A549 (cell line): Measurements from ENCODE around the gene TTC24. TPM values are rescaled to one million over a fixed set of nuclear protein-coding genes. Genes with fewer than 3 reads are reported as not detected.

ENCODE experiments used
- ATAC-seq, 2 experiments: fragments of 200-7000 bp in 1 of 2; fragments of >200 bp in 1 of 2; cut with Nextera tagmentation in 1 of 2; cut with Tn5 transposase in 1 of 2; 3 replicates each; pipeline versions ENCODE4 v1.8.0 to v1.9.1; 2018 to 2020; ENCODE audit warnings: mild to moderate bottlenecking in 1 of 2, moderate library complexity in 1 of 2
- CTCF ChIA-PET: fragments of 300-600 bp; sonication (Branson Sonifier 250); formaldehyde crosslinking; extraction: SDS; loops from one replicate; lab custom pipeline; 2021; ENCODE audit warnings: antibody characterized with exemption, inconsistent platforms; lab: Yijun Ruan, JAX
- POLR2A ChIA-PET: fragments of 350-600 bp; formaldehyde crosslinking; extraction: SDS; loops from one replicate; lab custom pipeline; 2021; ENCODE audit warnings: antibody characterized with exemption, inconsistent platforms; lab: Yijun Ruan, JAX
- DNase-seq, 2 experiments: peaks; one replicate each; pipeline versions ENCODE4 v3.0.0 to v3.0.0-alpha.2; 2011 to 2016; ENCODE audit warnings: low read depth in 1 of 2, low spot score in 1 of 2
- FAIRE-seq: peaks from 2 replicates; lab custom pipeline; 2011; peaks lifted over from hg19 to GRCh38; lab: Jason Lieb, UNC
- H3K27ac ChIP-seq, 2 experiments: fragments of >200 bp; sonication (Bioruptor Twin); formaldehyde crosslinking; 3 replicates each; pipeline ENCODE4 v1.5.1; 2016 to 2017
- H3K4me1 ChIP-seq: fragments of >200 bp; sonication (Bioruptor Twin); formaldehyde crosslinking; 3 replicates; pipeline ENCODE4 v1.6.1; 2016
- H3K4me2 ChIP-seq: fragments of >200 bp; sonication (Bioruptor Twin); formaldehyde crosslinking; 3 replicates; pipeline ENCODE4 v1.6.1; 2016
- H3K4me3 ChIP-seq: fragments of >200 bp; sonication (Bioruptor Twin); formaldehyde crosslinking; 3 replicates; pipeline ENCODE4 v1.5.1; 2016
- H3K9me3 ChIP-seq: fragments of >200 bp; sonication (Bioruptor Twin); formaldehyde crosslinking; 3 replicates; pipeline ENCODE4 v1.6.1; 2016
- CEBPB ChIP-seq, 2 experiments: fragments of >200 bp in 1 of 2; sonication (Bioruptor Twin) in 1 of 2; formaldehyde crosslinking in 1 of 2; IDR thresholded peaks; 2 replicates each; pipeline ENCODE4 v1.6.1; 2012 to 2016
- EHF ChIP-seq: fragments of 250-450 bp; sonication (Bioruptor Pico); IDR thresholded peaks from 2 replicates; pipeline ENCODE4 v1.5.0; 2020; ENCODE audit warnings: mild to moderate bottlenecking
- EP300 ChIP-seq, 2 experiments: fragments of >200 bp; sonication (Bioruptor Twin); formaldehyde crosslinking; IDR thresholded peaks; 2 replicates in 1 of 2; 3 replicates in 1 of 2; pipeline ENCODE4 v1.6.1; 2016 to 2017
- ESRRA ChIP-seq: fragments of 150-350 bp; IDR thresholded peaks from 2 replicates; pipeline ENCODE4 v1.6.1; 2014; ENCODE audit warnings: mild to moderate bottlenecking, low read length, borderline replicate concordance
- FOXS1 ChIP-seq: fragments of 250-450 bp; sonication (Bioruptor Pico); IDR thresholded peaks from 2 replicates; pipeline ENCODE4 v1.5.0; 2020; ENCODE audit warnings: mild to moderate bottlenecking, moderate library complexity
- HDAC2 ChIP-seq: fragments of 200-600 bp; sonication (generic); IDR thresholded peaks from 2 replicates; pipeline ENCODE4 v1.6.1; 2016
- JUN ChIP-seq, 2 experiments: fragments of >200 bp; sonication (Bioruptor Twin); formaldehyde crosslinking; IDR thresholded peaks; 2 replicates in 1 of 2; 3 replicates in 1 of 2; pipeline ENCODE4 v1.6.1; 2016 to 2017
- JUNB ChIP-seq: fragments of >200 bp; sonication (Bioruptor Twin); formaldehyde crosslinking; IDR thresholded peaks from 2 replicates; pipeline ENCODE4 v1.6.1; 2016
- KDM1A ChIP-seq: fragments of 200-600 bp; sonication (generic); IDR thresholded peaks from 2 replicates; pipeline ENCODE4 v1.6.1; 2016; ENCODE audit warnings: low read depth, mild to moderate bottlenecking
- KDM5A ChIP-seq: fragments of 200-600 bp; sonication (generic); IDR thresholded peaks from 2 replicates; pipeline ENCODE4 v1.6.1; 2016; ENCODE audit warnings: antibody characterized with exemption, mild to moderate bottlenecking
- RAD21 ChIP-seq, 2 experiments: fragments of >200 bp in 1 of 2; sonication (Bioruptor Twin) in 1 of 2; formaldehyde crosslinking in 1 of 2; IDR thresholded peaks in 1 of 2; conservative IDR thresholded peaks in 1 of 2; 2 replicates in 1 of 2; 3 replicates in 1 of 2; pipeline ENCODE4 v1.6.1; 2012 to 2018; ENCODE audit warnings: inconsistent platforms in 1 of 2
- RCOR1 ChIP-seq: fragments of 150-350 bp; IDR thresholded peaks from 2 replicates; pipeline ENCODE4 v1.6.1; 2014; ENCODE audit warnings: antibody characterized with exemption, low read length, low read depth
- RFX5 ChIP-seq: fragments of 450-650 bp; IDR thresholded peaks from 2 replicates; pipeline ENCODE4 v1.7.1; 2014; ENCODE audit warnings: antibody characterized with exemption, mild to moderate bottlenecking, moderate library complexity
- SMC3 ChIP-seq: fragments of >200 bp; sonication (Bioruptor Twin); formaldehyde crosslinking; IDR thresholded peaks from 3 replicates; pipeline ENCODE4 v1.6.1; 2018; ENCODE audit warnings: inconsistent platforms
- SREBF2 ChIP-seq: fragments of 450-650 bp; IDR thresholded peaks from 2 replicates; pipeline ENCODE4 v1.6.1; 2014; ENCODE audit warnings: mild to moderate bottlenecking, moderate library complexity
- TFCP2L1 ChIP-seq: fragments of 250-450 bp; sonication (Bioruptor Pico); IDR thresholded peaks from 2 replicates; pipeline ENCODE4 v1.5.0; 2021; ENCODE audit warnings: mild to moderate bottlenecking
- TP53 ChIP-seq: fragments of 250-450 bp; sonication (Bioruptor Pico); IDR thresholded peaks from 2 replicates; pipeline ENCODE4 v1.5.0; 2021; ENCODE audit warnings: mild to moderate bottlenecking, moderate library complexity
- ZFP36 ChIP-seq: fragments of 450-650 bp; IDR thresholded peaks from 2 replicates; pipeline ENCODE4 v1.6.1; 2014; ENCODE audit warnings: borderline replicate concordance; ENCODE audit not compliant: partially characterized antibody
- ZSCAN20 ChIP-seq: fragments of 250-450 bp; sonication (Bioruptor Pico); IDR thresholded peaks from 2 replicates; pipeline ENCODE4 v1.8.0; 2022; ENCODE audit warnings: mild to moderate bottlenecking, moderate library complexity
- WGBS: methylation state at CpG from one replicate; pipeline ENCODE4 v1.1.6; 2017; ENCODE audit errors: missing lambda C conversion rate; 5-methylcytosine and 5-hydroxymethylcytosine counted together
- polyA plus RNA-seq, 4 experiments: library from polyadenylated mRNA; depleted of rRNA in 3 of 4; stranded (reverse); fragments of >200 nt; fragmentation: RNase III in 1 of 4; extraction: RNeasy Plus Mini Kit Qiagen cat#74134 plus additional on column Dnase treatment in 1 of 4; gene quantifications; 2 replicates in 3 of 4; 3 replicates in 1 of 4; pipeline ENCODE4 v1.2.3, GENCODE V29; 2011 to 2017
- TF ChIP-seq, protein P1 (sequence below): fragments of 250-450 bp; sonication (Bioruptor Pico); IDR thresholded peaks from 2 replicates; pipeline ENCODE4 v1.5.0; 2021; ENCODE audit warnings: mild to moderate bottlenecking, moderate library complexity, borderline replicate concordance
- TF ChIP-seq, protein P2 (sequence below): fragments of 250-450 bp; sonication (Bioruptor Pico); IDR thresholded peaks from 2 replicates; pipeline ENCODE4 v1.5.0; 2020; ENCODE audit warnings: low read depth, mild to moderate bottlenecking, moderate library complexity
- TF ChIP-seq, protein P3 (sequence below): IDR thresholded peaks from 2 replicates; pipeline ENCODE4 v1.6.1; 2012
- TF ChIP-seq, protein P4 (sequence below): fragments of >200 bp; sonication (Bioruptor Twin); formaldehyde crosslinking; IDR thresholded peaks from 3 replicates; pipeline ENCODE4 v1.5.1; 2016
- TF ChIP-seq, protein P5 (sequence below): fragments of 200-600 bp; sonication (generic); IDR thresholded peaks from 2 replicates; pipeline ENCODE4 v1.6.1; 2016; ENCODE audit warnings: antibody characterized with exemption, mild to moderate bottlenecking, moderate library complexity
- TF ChIP-seq, protein P6 (sequence below): IDR thresholded peaks from 2 replicates; pipeline ENCODE4 v1.6.1; 2012; ENCODE audit warnings: low read depth, borderline replicate concordance
- TF ChIP-seq, protein P7 (sequence below): fragments of >200 bp; sonication (Bioruptor Twin); formaldehyde crosslinking; IDR thresholded peaks from 2 replicates; pipeline ENCODE4 v1.6.1; 2016

Gene TTC24
- polyA plus RNA-seq, 2 of the 4 experiments (the other 2 are of a cell fraction) = not detected

DNA sequence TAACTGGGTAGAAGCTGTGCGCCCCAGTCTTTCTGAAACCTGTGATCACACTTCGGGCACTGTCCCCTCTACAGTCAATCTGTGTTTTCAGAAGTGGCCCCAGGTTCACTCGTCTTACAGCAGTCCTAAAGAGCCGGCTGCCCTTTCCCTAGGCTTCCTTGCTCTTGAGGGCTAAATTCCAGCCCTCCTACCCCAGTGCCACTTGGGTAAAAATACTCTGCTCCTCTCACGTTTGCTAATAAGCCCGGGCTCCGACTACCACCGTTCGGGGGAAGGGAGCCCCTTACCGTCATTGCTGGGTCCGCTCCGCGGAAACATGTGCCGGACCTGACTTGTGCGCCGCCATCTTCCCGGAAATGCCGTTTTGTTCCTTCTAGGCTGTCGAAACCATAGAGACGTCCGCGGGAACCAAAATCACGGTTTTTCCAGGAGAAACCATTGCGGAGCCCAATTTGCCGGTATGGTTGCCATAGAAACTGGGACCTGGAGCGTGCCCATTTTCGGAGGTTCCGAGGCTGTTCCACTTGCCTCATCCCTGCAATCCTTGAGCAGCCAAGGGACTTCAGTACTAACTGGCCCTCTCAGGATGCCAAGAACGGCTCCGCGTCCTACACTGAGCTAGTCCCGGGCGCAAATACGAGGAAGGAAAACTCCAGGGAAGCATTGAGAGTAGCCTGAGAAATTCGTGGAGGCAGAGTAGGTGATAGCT is 21.8 kb downstream of the TTC24 start, which contains the start of gene GPATCH4 (continued):
- TF ChIP-seq, protein P1, sequence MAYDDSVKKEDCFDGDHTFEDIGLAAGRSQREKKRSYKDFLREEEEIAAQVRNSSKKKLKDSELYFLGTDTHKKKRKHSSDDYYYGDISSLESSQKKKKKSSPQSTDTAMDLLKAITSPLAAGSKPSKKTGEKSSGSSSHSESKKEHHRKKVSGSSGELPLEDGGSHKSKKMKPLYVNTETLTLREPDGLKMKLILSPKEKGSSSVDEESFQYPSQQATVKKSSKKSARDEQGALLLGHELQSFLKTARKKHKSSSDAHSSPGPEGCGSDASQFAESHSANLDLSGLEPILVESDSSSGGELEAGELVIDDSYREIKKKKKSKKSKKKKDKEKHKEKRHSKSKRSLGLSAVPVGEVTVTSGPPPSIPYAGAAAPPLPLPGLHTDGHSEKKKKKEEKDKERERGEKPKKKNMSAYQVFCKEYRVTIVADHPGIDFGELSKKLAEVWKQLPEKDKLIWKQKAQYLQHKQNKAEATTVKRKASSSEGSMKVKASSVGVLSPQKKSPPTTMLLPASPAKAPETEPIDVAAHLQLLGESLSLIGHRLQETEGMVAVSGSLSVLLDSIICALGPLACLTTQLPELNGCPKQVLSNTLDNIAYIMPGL (CRISPR knock-in tag) = 0 out of 2 replicates have a peak, but pooled peaks have one; percentile 63
- TF ChIP-seq EHF (CRISPR knock-in tag) (peak; percentile 76; the same call in 1 of the 2 replicates), JUN (IDR thresholded peaks at IDR 0.05) (peak; percentile 74 to 92), KDM5A (peak; percentile 86), HDAC2 (no peak), ZSCAN20 (CRISPR knock-in tag) (no peak), RFX5 (no peak), ZFP36 (no peak), FOXS1 (no peak), CEBPB (IDR thresholded peaks at IDR 0.05) (peak in 1 of 2 experiments; percentile 28; a peak in 1 of 4 replicates), ESRRA (no peak)
- TF ChIP-seq, protein P2, sequence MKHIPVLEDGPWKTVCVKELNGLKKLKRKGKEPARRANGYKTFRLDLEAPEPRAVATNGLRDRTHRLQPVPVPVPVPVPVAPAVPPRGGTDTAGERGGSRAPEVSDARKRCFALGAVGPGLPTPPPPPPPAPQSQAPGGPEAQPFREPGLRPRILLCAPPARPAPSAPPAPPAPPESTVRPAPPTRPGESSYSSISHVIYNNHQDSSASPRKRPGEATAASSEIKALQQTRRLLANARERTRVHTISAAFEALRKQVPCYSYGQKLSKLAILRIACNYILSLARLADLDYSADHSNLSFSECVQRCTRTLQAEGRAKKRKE = 0 out of 2 replicates have a peak, but pooled peaks have one; percentile 52
- TF ChIP-seq, protein P3, sequence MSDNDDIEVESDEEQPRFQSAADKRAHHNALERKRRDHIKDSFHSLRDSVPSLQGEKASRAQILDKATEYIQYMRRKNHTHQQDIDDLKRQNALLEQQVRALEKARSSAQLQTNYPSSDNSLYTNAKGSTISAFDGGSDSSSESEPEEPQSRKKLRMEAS = peak; percentile 99
- TF ChIP-seq, protein P4, sequence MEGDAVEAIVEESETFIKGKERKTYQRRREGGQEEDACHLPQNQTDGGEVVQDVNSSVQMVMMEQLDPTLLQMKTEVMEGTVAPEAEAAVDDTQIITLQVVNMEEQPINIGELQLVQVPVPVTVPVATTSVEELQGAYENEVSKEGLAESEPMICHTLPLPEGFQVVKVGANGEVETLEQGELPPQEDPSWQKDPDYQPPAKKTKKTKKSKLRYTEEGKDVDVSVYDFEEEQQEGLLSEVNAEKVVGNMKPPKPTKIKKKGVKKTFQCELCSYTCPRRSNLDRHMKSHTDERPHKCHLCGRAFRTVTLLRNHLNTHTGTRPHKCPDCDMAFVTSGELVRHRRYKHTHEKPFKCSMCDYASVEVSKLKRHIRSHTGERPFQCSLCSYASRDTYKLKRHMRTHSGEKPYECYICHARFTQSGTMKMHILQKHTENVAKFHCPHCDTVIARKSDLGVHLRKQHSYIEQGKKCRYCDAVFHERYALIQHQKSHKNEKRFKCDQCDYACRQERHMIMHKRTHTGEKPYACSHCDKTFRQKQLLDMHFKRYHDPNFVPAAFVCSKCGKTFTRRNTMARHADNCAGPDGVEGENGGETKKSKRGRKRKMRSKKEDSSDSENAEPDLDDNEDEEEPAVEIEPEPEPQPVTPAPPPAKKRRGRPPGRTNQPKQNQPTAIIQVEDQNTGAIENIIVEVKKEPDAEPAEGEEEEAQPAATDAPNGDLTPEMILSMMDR = no peak
- TF ChIP-seq, all 56 proteins: peak for 14

DNA sequence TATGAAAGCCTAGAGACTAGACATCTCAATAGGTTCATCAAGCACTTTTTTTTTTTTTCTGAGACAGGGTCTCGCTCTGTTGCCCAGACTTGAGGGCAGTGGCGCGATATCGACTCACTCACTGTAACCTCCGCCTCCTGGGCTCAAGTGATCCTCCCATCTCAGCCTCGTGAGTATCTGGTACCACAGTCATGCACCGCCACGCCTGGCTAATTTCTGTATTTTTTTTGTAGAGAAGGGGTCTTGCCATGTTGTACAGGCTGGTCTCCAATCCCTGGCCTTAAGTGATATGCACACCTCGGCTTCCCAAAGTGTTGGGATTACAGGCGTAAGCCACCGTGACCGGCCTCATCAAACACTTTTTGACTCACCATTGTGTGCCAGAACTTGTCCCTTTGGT is 22.4 kb downstream of the TTC24 start:
- no peaks in the 10 kb centered on the region for H3K9me3 ChIP-seq
- ATAC-seq (peak in 1 of 2 experiments; percentile 15; a peak in 3 of 6 replicates), FAIRE-seq (no peak), DNase-seq (no peak)
- H3K4me2 ChIP-seq = peak overlapping the region; percentile 80
- H3K27ac ChIP-seq = peak overlapping the region; percentile 86 to 94
- H3K4me1 ChIP-seq = peaks cover 19% of the 10 kb centered on the region
- H3K4me3 ChIP-seq = peak overlapping the region; percentile 77
- 77% methylated on average over 12 of the region's 12 CpGs for WGBS
- ChIA-PET POLR2A (interaction anchor here (0.9 to 2.3 kb wide), 3 partner anchors 10 to 145 kb away, joined by 3 to 16 read pairs (median 10); partner anchors contain the start of genes MEF2D and NAXE), CTCF (interaction anchor here (0.7 to 5.1 kb wide), 4 partner anchors 16 to 218 kb away, joined by 3 to 23 read pairs (median 7); no protein-coding TSS in a partner anchor)
- TF ChIP-seq SREBF2 (no peak), SMC3 (no peak), RAD21 (conservative IDR thresholded peaks at IDR 0.05 in 1 of 2, IDR thresholded peaks at IDR 0.05 in 1 of 2) (no peak), TFCP2L1 (CRISPR knock-in tag) (no peak), RCOR1 (no peak), TP53 (no peak), ZFP36 (no peak), KDM1A (no peak), ESRRA (no peak), JUN (IDR thresholded peaks at IDR 0.05) (no peak), EP300 (IDR thresholded peaks at IDR 0.05) (no peak), RFX5 (no peak), JUNB (no peak)
- TF ChIP-seq, protein P5, sequence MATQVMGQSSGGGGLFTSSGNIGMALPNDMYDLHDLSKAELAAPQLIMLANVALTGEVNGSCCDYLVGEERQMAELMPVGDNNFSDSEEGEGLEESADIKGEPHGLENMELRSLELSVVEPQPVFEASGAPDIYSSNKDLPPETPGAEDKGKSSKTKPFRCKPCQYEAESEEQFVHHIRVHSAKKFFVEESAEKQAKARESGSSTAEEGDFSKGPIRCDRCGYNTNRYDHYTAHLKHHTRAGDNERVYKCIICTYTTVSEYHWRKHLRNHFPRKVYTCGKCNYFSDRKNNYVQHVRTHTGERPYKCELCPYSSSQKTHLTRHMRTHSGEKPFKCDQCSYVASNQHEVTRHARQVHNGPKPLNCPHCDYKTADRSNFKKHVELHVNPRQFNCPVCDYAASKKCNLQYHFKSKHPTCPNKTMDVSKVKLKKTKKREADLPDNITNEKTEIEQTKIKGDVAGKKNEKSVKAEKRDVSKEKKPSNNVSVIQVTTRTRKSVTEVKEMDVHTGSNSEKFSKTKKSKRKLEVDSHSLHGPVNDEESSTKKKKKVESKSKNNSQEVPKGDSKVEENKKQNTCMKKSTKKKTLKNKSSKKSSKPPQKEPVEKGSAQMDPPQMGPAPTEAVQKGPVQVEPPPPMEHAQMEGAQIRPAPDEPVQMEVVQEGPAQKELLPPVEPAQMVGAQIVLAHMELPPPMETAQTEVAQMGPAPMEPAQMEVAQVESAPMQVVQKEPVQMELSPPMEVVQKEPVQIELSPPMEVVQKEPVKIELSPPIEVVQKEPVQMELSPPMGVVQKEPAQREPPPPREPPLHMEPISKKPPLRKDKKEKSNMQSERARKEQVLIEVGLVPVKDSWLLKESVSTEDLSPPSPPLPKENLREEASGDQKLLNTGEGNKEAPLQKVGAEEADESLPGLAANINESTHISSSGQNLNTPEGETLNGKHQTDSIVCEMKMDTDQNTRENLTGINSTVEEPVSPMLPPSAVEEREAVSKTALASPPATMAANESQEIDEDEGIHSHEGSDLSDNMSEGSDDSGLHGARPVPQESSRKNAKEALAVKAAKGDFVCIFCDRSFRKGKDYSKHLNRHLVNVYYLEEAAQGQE = no peak
- TF ChIP-seq, protein P6, sequence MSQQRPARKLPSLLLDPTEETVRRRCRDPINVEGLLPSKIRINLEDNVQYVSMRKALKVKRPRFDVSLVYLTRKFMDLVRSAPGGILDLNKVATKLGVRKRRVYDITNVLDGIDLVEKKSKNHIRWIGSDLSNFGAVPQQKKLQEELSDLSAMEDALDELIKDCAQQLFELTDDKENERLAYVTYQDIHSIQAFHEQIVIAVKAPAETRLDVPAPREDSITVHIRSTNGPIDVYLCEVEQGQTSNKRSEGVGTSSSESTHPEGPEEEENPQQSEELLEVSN = no peak
- TF ChIP-seq, protein P2 = no peak
- TF ChIP-seq, protein P7, sequence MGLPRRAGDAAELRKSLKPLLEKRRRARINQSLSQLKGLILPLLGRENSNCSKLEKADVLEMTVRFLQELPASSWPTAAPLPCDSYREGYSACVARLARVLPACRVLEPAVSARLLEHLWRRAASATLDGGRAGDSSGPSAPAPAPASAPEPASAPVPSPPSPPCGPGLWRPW = no peak
